ENCODE data around the gene ZC3HAV1L.

DNA sequence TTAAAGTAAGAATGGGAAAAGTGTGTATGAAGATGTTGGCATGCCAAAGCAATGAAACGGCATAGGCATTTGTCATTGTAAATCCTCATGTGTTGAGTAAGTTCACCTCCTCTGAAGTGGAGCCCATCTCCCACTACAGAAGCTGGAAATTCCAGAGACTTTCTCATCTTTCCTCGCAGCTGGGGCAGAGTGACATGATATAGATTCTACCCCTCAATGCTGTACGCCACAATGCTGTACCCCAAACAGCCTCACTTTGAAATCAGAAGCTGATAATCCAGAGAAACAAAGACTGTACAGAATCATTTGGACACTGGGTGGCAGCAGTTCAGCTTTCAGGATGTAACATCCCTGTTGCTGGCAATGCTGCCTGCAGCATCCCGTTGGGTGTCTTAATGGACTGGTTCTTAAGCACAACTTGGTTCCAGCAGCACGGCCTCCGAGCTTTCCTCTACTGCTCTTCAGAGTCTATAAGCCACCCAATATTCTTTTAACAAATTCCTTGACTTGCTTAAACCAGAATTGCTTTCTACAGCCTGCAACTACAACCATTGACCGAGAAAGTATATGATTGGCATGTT, 18.8 kb downstream of the ZC3HAV1L start:
- TF ChIP-seq, protein P1, sequence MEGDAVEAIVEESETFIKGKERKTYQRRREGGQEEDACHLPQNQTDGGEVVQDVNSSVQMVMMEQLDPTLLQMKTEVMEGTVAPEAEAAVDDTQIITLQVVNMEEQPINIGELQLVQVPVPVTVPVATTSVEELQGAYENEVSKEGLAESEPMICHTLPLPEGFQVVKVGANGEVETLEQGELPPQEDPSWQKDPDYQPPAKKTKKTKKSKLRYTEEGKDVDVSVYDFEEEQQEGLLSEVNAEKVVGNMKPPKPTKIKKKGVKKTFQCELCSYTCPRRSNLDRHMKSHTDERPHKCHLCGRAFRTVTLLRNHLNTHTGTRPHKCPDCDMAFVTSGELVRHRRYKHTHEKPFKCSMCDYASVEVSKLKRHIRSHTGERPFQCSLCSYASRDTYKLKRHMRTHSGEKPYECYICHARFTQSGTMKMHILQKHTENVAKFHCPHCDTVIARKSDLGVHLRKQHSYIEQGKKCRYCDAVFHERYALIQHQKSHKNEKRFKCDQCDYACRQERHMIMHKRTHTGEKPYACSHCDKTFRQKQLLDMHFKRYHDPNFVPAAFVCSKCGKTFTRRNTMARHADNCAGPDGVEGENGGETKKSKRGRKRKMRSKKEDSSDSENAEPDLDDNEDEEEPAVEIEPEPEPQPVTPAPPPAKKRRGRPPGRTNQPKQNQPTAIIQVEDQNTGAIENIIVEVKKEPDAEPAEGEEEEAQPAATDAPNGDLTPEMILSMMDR (IDR thresholded peaks at IDR 0.05) = peak; percentile 8 to 64 (median 40)
- TF ChIP-seq EP300 (IDR thresholded peaks at IDR 0.05) (no peak), POLR2A (IDR thresholded peaks at IDR 0.05) (no peak), POLR2AphosphoS5 (IDR thresholded peaks at IDR 0.05) (no peak)
